SK-MEL-5 (cell line): ENCODE measurements around the gene TXLNB. TPM values are rescaled to one million over a fixed set of nuclear protein-coding genes. Genes with fewer than 3 reads are reported as not detected.
"Not testable (repeated sequence)": the region's sequence is repeated elsewhere in the genome, so short reads cannot be mapped to it uniquely, and the experiment has no call there.

Source experiments
- DNase-seq: peaks from one replicate; pipeline ENCODE4 v3.0.0-alpha.2; 2016; ENCODE audit warnings: low read depth, low spot score
- in situ Hi-C: cut with HindIII; loops from 2 replicates; pipeline ENCODE4 v1.10.0; 2016; ENCODE audit warnings: low sequenced_read_pairs, high pct_unique_total_duplicates, low pct_unique_long_range_greater_than_20kb
- total RNA-seq: library from RNA; depleted of rRNA; stranded (reverse); fragments of >200 nt; shearing (Covaris generic); gene quantifications from 2 replicates; pipeline ENCODE4 v1.2.3, GENCODE V29; 2014

Gene TXLNB
- total RNA-seq, 1 experiment from 2014 or later, result 1.2 TPM

- in situ Hi-C loops, result no loop called here
- DNase-seq, result no peak
Observed at GRCh38 chr6:139251045-139251690, 40.6 kb downstream of the TXLNB start.

- in situ Hi-C loops, result no loop called here
- DNase-seq, result peak; percentile 81
Observed at GRCh38 chr6:139250296-139251044, 41.3 kb downstream of the TXLNB start.

DNA sequence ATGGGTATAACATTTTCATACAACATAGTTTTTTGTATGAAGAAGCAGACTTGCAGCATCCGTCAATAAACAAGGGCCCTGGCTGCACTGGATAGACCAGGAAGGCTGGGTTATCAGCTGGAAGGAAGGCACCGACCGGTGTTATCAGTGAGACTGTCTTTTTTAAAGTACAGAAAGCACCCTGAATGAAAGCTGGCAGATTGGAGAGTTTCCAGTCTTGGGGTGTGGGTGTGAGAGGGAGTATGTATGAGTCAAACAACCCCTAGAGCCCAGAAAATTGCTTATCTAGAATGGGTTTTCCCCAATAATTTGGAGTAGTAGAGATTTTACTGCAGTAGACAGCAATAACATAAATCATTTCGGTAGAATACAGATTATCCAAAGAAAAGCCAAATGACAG, 42.4 kb downstream of the TXLNB start:
- DNase-seq, result no peak
- in situ Hi-C loops, result no loop called here

DNA sequence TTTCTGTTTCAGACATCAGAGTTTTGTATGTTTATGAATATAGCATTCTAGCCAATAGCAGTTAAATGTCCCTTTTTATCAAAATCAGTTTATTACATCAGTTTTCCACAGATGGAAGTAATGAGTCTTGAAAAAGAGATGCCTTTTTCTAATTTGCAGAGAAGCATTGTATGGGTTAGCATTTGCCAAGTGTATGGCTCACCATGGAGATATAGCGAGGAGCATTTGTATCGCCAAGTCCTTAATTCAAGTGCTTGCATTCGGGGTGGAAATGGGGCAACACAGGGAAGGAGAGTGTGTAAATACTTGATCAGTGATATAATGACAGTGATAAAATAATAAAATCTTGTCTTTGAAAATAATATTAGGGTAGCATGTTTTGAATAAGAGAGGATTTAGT, 42.9 kb downstream of the TXLNB start:
- in situ Hi-C loops, result no loop called here
- no peak for DNase-seq

DNA sequence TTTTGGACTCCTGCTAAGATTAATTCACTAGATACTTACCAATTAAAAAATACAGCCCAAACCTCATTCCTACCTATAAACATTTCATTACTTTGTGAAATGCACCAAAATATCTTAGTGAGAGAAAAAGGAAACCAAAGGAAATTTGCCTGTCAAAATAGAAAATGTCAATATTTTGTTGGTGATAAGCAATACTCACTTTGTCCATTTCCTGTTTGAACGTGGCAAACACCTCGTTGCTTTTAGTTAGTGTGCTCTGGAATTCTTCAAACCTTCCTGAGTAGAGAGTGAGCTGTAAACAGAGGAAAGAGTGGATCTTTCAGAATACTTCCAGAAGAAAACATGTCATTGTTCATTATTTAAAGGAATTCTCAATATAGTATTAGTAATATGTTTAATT, 44.2 kb downstream of the TXLNB start:
- no peak for DNase-seq
- in situ Hi-C loops, result no loop called here

- in situ Hi-C loops, result no loop called here
- DNase-seq, result no peak
Observed at GRCh38 chr6:139243536-139243935, 48.3 kb downstream of the TXLNB start.

DNA sequence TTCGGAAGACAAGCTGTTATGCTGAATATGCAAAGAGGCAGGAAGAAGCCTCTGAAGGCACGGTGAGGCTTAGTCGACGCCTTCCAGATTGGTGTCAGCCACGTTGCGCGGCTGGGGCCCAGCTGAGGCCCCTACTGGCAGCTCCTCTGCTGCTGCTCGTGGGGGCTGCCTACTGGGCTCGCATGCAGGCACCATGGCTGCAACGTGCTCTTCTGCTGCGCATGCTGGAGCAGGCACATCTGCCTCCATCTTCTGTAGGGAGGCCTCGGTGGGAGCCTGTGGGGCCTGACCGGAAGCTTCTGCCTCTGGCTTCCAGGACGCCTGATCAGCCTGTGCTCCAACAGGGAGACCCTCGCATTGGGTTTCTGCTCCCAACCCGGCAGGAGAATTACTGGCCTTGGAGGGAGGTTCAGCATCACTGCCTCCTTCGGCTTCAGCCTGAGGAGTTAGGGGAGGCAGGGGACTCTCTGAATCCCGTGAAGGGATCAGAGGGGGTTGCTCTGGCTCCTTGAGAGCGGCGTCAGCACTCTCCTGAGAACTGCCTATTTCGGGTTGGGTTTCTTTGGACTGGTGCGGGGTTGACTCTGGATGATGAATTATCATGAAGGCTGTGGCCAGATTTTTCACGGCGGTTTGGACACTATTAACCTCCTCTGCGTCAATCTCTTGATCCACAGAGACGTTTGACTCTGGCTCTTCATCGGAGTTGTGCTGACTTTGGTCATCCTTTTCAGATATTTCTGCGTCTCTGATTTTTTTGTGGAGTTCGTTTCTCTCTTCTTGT, 49.1 kb downstream of the TXLNB start:
- DNase-seq, result no peak
- in situ Hi-C loops, result no loop called here

DNA sequence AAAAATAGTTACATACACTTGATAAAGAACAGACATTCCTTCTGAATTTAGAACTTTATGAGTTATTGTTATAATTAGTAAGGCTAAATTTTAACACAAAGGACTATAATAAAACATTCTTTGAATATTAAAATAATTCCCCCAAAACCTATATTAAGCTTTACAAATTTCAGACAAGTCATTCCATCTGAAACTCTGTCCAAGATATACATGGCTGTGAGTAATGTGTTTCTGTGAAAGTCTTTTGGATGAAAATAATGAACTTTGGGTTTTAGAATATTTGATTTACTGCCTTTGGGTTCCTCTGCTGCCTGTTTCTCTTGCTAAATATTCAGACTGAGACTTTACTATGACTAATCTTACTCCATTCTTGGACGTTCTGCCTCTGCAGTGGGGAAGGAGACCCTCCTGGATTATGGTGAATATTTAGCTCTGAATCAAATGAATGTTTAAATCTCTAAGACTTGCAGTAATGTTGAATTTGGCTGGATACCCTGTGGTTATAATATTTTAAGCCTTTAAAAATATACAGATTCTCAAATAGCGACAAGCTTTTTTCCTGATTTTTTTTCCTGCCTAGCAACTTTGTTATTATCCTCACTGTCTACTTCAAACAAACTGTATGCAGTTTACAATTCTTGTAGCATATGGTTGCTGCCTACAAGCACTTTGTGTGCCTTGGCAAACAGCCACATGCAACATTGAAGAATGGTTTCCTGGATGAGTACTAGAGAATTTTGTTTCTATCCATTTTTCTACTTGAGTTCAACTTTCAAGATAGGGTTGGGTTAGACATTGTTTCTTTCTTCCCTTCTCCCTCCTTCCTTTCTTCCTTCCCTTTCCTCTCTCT, 51.4 kb downstream of the TXLNB start:
- no peak for DNase-seq
- in situ Hi-C loops, result no loop called here

DNA sequence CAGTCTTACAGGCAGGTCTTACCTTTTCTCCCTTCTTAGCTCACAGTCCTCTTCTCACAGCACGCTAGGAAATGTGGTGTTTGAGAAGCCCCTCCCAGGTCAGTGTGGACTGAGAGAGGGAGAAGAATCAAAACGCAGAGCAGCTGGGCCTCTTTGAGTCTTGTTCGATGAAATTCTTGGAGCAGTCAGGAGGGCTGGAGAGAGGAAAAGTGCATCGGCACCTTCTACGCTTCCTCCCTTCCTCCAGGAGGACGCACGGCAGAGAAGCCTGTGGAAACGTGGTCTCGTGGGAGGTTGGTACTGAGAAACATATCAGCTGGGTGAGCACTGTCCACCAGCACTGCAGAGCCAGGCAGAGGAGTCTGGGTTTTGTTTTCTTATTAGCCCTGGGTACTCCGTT, 52.7 kb downstream of the TXLNB start:
- DNase-seq, result no peak
- in situ Hi-C loops, result no loop called here

- in situ Hi-C loops, result no loop called here
- DNase-seq, result no peak
Observed at GRCh38 chr6:139236105-139236504, 55.7 kb downstream of the TXLNB start.

DNA sequence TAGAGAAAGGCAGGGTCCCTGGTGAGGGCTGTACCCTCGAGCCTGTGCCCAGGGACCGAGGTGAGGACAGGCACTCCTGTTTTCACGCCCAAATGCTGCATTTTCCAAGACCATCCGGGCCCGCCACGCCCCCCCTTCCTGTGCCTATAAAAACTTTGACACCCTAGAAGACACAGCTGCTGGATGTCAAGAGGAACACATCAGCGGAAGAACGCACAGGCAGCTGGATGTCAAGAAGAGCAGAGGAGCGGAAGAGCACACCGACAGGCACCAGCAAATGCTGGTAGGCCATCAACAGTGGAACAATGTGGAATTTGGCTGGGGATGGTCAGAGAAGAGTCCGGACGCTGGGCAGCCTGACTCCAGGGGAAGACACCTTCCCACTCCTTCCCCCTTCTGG, 56.1 kb downstream of the TXLNB start:
- in situ Hi-C loops, result no loop called here
- DNase-seq, result no peak

GRCh38 chr6:139234193-139234592, 57.6 kb downstream of the TXLNB start:
- DNase-seq, in situ Hi-C loops: not testable (repeated sequence)

DNA sequence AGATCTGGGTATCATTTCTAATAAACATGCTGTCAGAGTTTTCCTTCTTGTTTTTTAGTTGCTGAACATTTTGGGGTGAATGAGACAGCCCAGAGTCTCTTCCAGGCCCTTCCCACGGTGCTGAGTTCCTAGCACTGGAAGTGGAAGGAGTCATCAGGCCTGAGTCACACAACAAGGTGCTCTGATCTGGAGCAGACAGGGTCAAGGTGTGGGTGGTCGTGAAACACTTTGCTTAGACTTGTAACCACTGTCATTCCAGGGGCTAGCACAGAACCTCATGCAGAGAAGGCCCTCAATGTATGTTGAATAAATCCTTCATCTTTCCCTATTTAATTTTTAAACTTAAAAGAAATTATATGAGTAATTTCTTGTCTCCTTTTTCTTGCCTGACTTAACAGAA, 60.6 kb downstream of the TXLNB start:
- DNase-seq, result no peak
- in situ Hi-C loops, result no loop called here

DNA sequence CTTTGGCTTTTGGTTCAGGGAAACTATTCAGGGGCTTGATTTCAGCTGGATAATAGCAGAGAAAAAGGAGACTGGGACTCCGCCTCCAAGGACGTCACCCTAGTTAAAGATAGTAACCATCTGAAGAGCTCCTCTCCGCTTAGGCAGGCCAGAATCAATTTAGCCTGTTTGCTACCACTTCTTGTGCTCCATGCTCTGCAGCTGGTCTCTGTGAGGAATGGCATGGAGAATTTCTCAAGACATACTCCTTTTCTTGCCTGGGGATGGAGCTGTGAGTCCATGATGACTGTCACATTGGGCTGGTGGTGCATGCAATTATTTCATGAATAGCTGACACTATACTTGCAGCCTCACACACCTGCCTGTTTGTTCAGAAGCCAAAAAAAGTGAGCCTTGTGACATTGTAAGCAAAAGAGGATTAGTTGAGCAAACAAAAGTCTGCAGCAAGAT, 61.4 kb downstream of the TXLNB start:
- in situ Hi-C loops, result no loop called here
- peak; percentile 63 for DNase-seq

- DNase-seq, in situ Hi-C loops: not testable (repeated sequence)
Observed at GRCh38 chr6:139228387-139228786, 63.4 kb downstream of the TXLNB start.

DNA sequence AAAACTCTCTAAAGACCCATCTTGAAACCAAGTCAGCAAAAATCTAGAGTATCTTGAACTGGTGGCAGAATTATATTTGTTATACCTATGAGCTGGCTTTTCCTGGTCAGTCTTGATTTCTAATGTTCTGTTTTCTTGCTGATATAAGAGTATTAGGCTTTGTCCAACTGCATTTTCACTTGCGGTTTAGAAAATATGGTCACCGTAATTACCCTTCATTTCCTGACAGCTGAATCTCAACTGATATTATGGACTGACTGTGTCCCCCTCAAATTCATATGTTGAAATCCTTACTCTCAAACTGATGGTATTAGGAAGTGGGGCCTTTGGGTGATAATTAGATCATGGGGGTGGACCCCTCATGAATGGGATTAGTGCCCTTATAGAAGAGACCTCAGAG, 72.1 kb downstream of the TXLNB start:
- in situ Hi-C loops, result no loop called here

DNA sequence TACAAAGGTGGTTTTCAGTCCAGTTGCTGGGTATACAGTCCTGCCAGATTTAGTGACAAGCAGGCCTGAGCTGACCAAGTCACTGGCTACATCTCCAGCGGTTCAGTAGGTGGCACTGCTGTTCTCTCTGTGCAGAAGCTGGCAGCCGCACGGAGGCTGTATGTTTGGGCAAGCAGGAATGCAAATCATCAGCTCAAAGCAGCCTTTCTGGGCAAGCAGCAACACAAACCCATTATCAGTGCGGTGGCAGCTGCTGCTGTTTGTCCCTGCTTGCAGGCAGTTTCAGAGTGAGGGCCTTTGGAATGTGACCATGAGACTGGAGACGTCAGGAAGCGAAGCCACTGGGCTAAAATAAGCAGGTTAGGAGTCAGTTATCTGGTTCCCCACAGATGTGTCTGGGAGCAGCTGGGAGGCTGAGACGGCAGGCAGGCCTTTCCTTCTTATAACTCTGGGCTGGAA, 72.5 kb downstream of the TXLNB start:
- in situ Hi-C loops, result no loop called here
- DNase-seq, result peak; percentile 89

More for the DNA sequence above, 72.1 kb downstream of the TXLNB start:
- no peak for DNase-seq
